Epithelial cell of proximal tubule (primary cell): ENCODE results near the gene CSNK1A1L. TPM values are rescaled to one million over a fixed set of nuclear protein-coding genes. Genes with fewer than 3 reads are reported as not detected.
A peak's percentile ranks its signal among the peaks of the same experiment; 100 is the strongest.

ENCODE experiments used
- DNase-seq: peaks from one replicate; pipeline ENCODE4 v3.0.0-alpha.2; 2011; ENCODE audit warnings: low read depth
- H3K4me3 ChIP-seq: 2 replicates; pipeline ENCODE4 v1.5.1; 2011; ENCODE audit warnings: low read depth, mild to moderate bottlenecking, low read length
- CTCF ChIP-seq: conservative IDR thresholded peaks from 2 replicates; pipeline ENCODE4 v1.5.1; 2012; ENCODE audit warnings: low read depth, mild to moderate bottlenecking, low read length
- total RNA-seq: library from RNA; depleted of rRNA; stranded (reverse); fragments of >200 nt; gene quantifications from 2 replicates; pipeline ENCODE4 v1.2.3, GENCODE V29; 2015

CSNK1A1L gene
- total RNA-seq, 1 donor from 2014 or later: not detected

- DNase-seq: no peak
- peak; percentile 72 for TF ChIP-seq CTCF
- no peak overlapping the region for H3K4me3 ChIP-seq
These were observed 3.7 kb upstream of the CSNK1A1L start for GRCh38 chr13:37109051-37109678.

GRCh38 chr13:37107868-37108267 lies 2.4 kb upstream of the CSNK1A1L start:
- TF ChIP-seq CTCF: no peak
- no peak overlapping the region for H3K4me3 ChIP-seq
- no peak for DNase-seq

GRCh38 chr13:37107456-37107855 lies 2.0 kb upstream of the CSNK1A1L start:
- DNase-seq: no peak
- no peak overlapping the region for H3K4me3 ChIP-seq
- no peak for TF ChIP-seq CTCF

- H3K4me3 ChIP-seq: no peak overlapping the region
- DNase-seq: no peak
- no peak for TF ChIP-seq CTCF
These were observed 1.2 kb upstream of the CSNK1A1L start for GRCh38 chr13:37106642-37107041.

- H3K4me3 ChIP-seq: no peak overlapping the region
- DNase-seq: no peak
- TF ChIP-seq CTCF: no peak
These were observed 2.6 kb downstream of the CSNK1A1L start for GRCh38 chr13:37102896-37103295.

GRCh38 chr13:37101201-37101600 lies 4.3 kb downstream of the CSNK1A1L start:
- no peak overlapping the region for H3K4me3 ChIP-seq
- no peak for TF ChIP-seq CTCF
- no peak for DNase-seq

- TF ChIP-seq CTCF: no peak
- no peak for DNase-seq
- H3K4me3 ChIP-seq: no peak overlapping the region
These were observed 4.7 kb downstream of the CSNK1A1L start for GRCh38 chr13:37100731-37101130.
